T-cell (primary cell): ENCODE results near the gene ELOVL2. TPM values are rescaled to one million over a fixed set of nuclear protein-coding genes. Genes with fewer than 3 reads are reported as not detected.

Experiments used
- ATAC-seq, 4 experiments: fragments of 200-7000 bp in 3 of 4; fragments of 150-1000 bp in 1 of 4; cut with Tn5 transposase; replicated peaks in 1 of 4; 1 replicate in 3 of 4; 2 replicates in 1 of 4; pipeline ENCODE4 v1.10.0; 2021; ENCODE audit warnings: moderate library complexity in 3 of 4, mild to moderate bottlenecking in 2 of 4, moderate number of reproducible peaks in 1 of 4
- CTCF ChIA-PET, 2 donors: fragments of 300-600 bp; sonication (Branson Sonifier 250); formaldehyde crosslinking; loops; one replicate each; lab custom pipeline; 2022; ENCODE audit warnings: antibody characterized with exemption in 2 of 2; lab: Charles Lee
- POLR2A ChIA-PET, 2 donors: fragments of 300-600 bp; sonication (Branson Sonifier 250); formaldehyde crosslinking; loops; one replicate each; lab custom pipeline; 2022; ENCODE audit warnings: antibody characterized with exemption in 2 of 2; lab: Charles Lee
- DNase-seq, 35 experiments: peaks; one replicate each; pipeline versions ENCODE4 v3.0.0 to v3.0.0-alpha.2; 2013 to 2023
- H3K27ac ChIP-seq: one replicate; pipeline ENCODE4 v1.5.1; 2013; ENCODE audit warnings: low read length
- H3K27me3 ChIP-seq, 2 experiments: replicated peaks in 1 of 2; 1 replicate in 1 of 2; 2 replicates in 1 of 2; pipeline versions ENCODE4 v1.6.1 to v1.7.0; 2013; ENCODE audit warnings: low read length in 1 of 2, mixed read lengths in 1 of 2; ENCODE audit not compliant: control insufficient read depth in 2 of 2, insufficient read depth in 2 of 2; ENCODE audit errors: extremely low read depth in 1 of 2
- H3K36me3 ChIP-seq, 2 donors: 1 replicate in 1 of 2; 2 replicates in 1 of 2; pipeline versions ENCODE4 v1.6.1 to v1.7.0; 2013; ENCODE audit warnings: low read length in 1 of 2; ENCODE audit not compliant: control insufficient read depth in 2 of 2, insufficient read depth in 1 of 2; ENCODE audit errors: extremely low read depth in 1 of 2
- H3K4me1 ChIP-seq, 2 experiments: 1 replicate in 1 of 2; 2 replicates in 1 of 2; pipeline versions ENCODE4 v1.6.1 to v1.7.0; 2013; ENCODE audit warnings: low read length in 2 of 2, mixed read lengths in 1 of 2; ENCODE audit not compliant: insufficient read depth in 2 of 2, control insufficient read depth in 1 of 2; ENCODE audit errors: extremely low read depth in 1 of 2
- H3K4me3 ChIP-seq, 2 donors: 1 replicate in 1 of 2; 2 replicates in 1 of 2; pipeline versions ENCODE4 v1.5.1 to v1.7.0; 2013; ENCODE audit warnings: mild to moderate bottlenecking in 2 of 2, low read length in 1 of 2, moderate library complexity in 1 of 2; ENCODE audit not compliant: control insufficient read depth in 1 of 2; ENCODE audit errors: extremely low read depth in 1 of 2
- H3K9me3 ChIP-seq: 2 replicates; pipeline ENCODE4 v1.7.0; 2013
- H3K27ac Mint-ChIP-seq, 2 donors: one replicate each; pipeline ENCODE4 v1.8.0; 2020 to 2021; ENCODE audit warnings: mild to moderate bottlenecking in 2 of 2, mixed read lengths in 2 of 2
- H3K27me3 Mint-ChIP-seq, 2 donors: one replicate each; pipeline ENCODE4 v1.8.0; 2021 to 2022; ENCODE audit warnings: mixed read lengths in 2 of 2
- H3K36me3 Mint-ChIP-seq: one replicate; pipeline ENCODE4 v1.8.0; 2021; ENCODE audit warnings: mixed read lengths
- H3K4me1 Mint-ChIP-seq, 3 donors: one replicate each; pipeline ENCODE4 v1.8.0; 2020 to 2022; ENCODE audit warnings: mixed read lengths in 3 of 3, mild to moderate bottlenecking in 1 of 3
- H3K4me3 Mint-ChIP-seq, 3 donors: one replicate each; pipeline ENCODE4 v1.8.0; 2020 to 2022; ENCODE audit warnings: mild to moderate bottlenecking in 3 of 3, mixed read lengths in 3 of 3, moderate library complexity in 3 of 3
- H3K9me3 Mint-ChIP-seq, 3 donors: one replicate each; pipeline ENCODE4 v1.8.0; 2020 to 2022; ENCODE audit warnings: mixed read lengths in 3 of 3
- WGBS: methylation state at CpG from one replicate; pipeline ENCODE4 v1.1.5; 2013; ENCODE audit warnings: missing lambda C conversion rate; ENCODE audit not compliant: insufficient coverage; 5-methylcytosine and 5-hydroxymethylcytosine counted together
- total RNA-seq, 35 experiments: library from RNA in 6 of 35; stranded (reverse) in 6 of 35; fragments of 120-200 nt in 1 of 35; gene quantifications; one replicate each; pipeline versions ENCODE4 v1.2.1 to v1.2.4 and lab custom pipeline; 2013 to 2026

ELOVL2 gene
- total RNA-seq, 5 donors from 2014 or later (not counting 1 experiment from before 2014, with no cell fraction given), result 0.06 to 0.12 TPM; not detected in 3

DNA sequence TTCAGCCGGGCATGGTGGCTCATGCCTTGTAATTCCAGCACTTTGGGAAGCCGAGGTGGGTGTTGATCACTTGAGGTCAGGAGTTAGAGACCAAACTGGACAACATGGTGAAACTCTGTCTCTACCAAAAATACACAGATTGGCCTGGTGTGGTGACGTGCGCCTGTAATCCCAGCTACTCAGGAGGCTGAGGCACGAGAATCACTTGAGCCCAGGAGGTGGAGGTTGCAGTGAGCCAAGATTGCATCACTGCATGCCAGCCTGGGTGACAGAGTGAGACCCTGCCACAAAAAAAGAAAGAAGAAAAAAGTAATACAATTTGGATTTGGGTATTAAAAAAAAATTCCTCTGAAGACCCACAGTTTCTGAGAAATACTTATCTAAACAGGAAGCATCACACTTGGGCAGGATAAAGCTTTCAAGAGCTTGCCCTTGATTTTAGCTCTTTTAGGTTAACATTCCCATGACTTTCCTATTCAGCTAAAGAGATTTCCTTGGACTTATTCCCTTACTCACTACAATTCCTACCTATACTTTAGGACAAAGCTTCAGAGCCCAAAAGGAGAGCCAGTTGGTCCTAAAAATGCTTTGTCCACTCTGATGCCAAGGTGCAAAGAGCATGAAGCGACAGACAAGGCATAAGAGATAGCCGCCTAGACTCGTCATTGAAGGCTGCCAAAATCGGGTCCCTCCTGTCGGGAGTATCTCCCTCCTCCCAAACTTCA lies 1.9 kb downstream of the ELOVL2 start:
- peaks cover 6 to 13% (median 8%) of the 10 kb centered on the region in 3 donors for H3K4me1 Mint-ChIP-seq
- peak overlapping the region in 1 of 3 donors; percentile 59 for H3K4me3 Mint-ChIP-seq
- ATAC-seq (no peak), DNase-seq (no peak)
- no peaks in the 10 kb centered on the region for H3K36me3 Mint-ChIP-seq
- Histone ChIP-seq H3K27ac (no peak overlapping the region), H3K4me3 (no peak overlapping the region), H3K4me1 (peaks cover 2 to 9% of the 10 kb centered on the region in 2 experiments), H3K27me3 (peaks cover 13 to 22% of the 10 kb centered on the region in 2 experiments), H3K9me3 (peaks cover 3% of the 10 kb centered on the region), H3K36me3 (no peaks in the 10 kb centered on the region)
- whole genome bisulfite sequencing, result 52% methylated on average over 4 of the region's 10 CpGs
- H3K27ac Mint-ChIP-seq, result no peak overlapping the region
- H3K27me3 Mint-ChIP-seq, result peaks cover 52 to 55% of the 10 kb centered on the region in 2 donors
- no peaks in the 10 kb centered on the region for H3K9me3 Mint-ChIP-seq
- ChIA-PET CTCF (no interaction called here), POLR2A (no interaction called here)

DNA sequence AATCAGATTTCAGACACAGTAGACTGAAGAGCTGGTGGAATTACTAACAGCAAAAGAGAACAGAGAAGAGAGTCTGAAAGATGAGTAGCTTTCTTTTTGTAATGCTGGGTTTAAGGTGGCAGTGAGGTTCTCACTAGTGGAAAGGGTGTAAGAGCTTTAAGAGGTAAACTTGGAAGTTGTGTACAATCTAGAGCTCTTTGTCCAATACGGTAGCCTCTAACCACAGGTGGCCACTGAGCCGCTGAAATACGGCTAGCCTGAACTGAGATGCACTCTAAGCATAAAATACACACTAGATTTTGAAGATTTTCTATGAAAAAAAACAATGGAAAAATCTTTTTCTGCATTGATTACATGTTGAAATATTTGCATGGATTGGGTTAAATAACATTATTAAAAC lies 4.0 kb downstream of the ELOVL2 start:
- Mint-ChIP-seq H3K9me3 (no peaks in the 10 kb centered on the region), H3K4me1 (peaks cover 6 to 13% (median 8%) of the 10 kb centered on the region in 3 donors), H3K27ac (no peak overlapping the region), H3K4me3 (no peak overlapping the region), H3K27me3 (peaks cover 54 to 59% of the 10 kb centered on the region in 2 donors), H3K36me3 (no peaks in the 10 kb centered on the region)
- Histone ChIP-seq H3K36me3 (no peaks in the 10 kb centered on the region), H3K27me3 (peaks cover 17 to 20% of the 10 kb centered on the region in 2 experiments), H3K4me3 (no peak overlapping the region), H3K27ac (no peak overlapping the region), H3K4me1 (peaks cover 2 to 9% of the 10 kb centered on the region in 2 experiments), H3K9me3 (peaks cover 3% of the 10 kb centered on the region)
- no peak for DNase-seq
- no peak for ATAC-seq
- ChIA-PET CTCF (no interaction called here), POLR2A (no interaction called here)
- no CpG with 5 or more reads among the region's 3 CpGs for WGBS

- Mint-ChIP-seq H3K27ac (no peak overlapping the region), H3K9me3 (no peaks in the 10 kb centered on the region), H3K36me3 (no peaks in the 10 kb centered on the region), H3K4me1 (peaks cover 4 to 8% (median 6%) of the 10 kb centered on the region in 3 donors), H3K4me3 (no peak overlapping the region), H3K27me3 (peaks cover 49 to 59% of the 10 kb centered on the region in 2 donors)
- Histone ChIP-seq H3K27ac (no peak overlapping the region), H3K27me3 (peaks cover 17 to 18% of the 10 kb centered on the region in 2 experiments), H3K4me1 (peaks cover 2 to 3% of the 10 kb centered on the region in 2 experiments), H3K4me3 (no peak overlapping the region), H3K9me3 (peaks cover 3% of the 10 kb centered on the region), H3K36me3 (no peaks in the 10 kb centered on the region)
- DNase-seq (no peak), ATAC-seq (no peak)
- POLR2A ChIA-PET, result no interaction called here
- WGBS, result no CpG with 5 or more reads among the region's 1 CpG
- CTCF ChIA-PET, result no interaction called here
These were observed 5.1 kb downstream of the ELOVL2 start for GRCh38 chr6:11039040-11039439.

- Mint-ChIP-seq H3K27ac (no peak overlapping the region), H3K36me3 (no peaks in the 10 kb centered on the region), H3K4me1 (no peaks in the 10 kb centered on the region), H3K27me3 (peaks cover 43 to 51% of the 10 kb centered on the region in 2 donors), H3K4me3 (no peak overlapping the region), H3K9me3 (no peaks in the 10 kb centered on the region)
- WGBS, result no CpG with 5 or more reads among the region's 2 CpGs
- H3K4me3 ChIP-seq, result no peak overlapping the region
- ChIA-PET POLR2A (no interaction called here), CTCF (no interaction called here)
- no peaks in the 10 kb centered on the region for H3K36me3 ChIP-seq
- DNase-seq (no peak), ATAC-seq (no peak)
- H3K9me3 ChIP-seq, result peaks cover 3% of the 10 kb centered on the region
- no peak overlapping the region for H3K27ac ChIP-seq
- peaks cover 10 to 11% of the 10 kb centered on the region in 2 experiments for H3K27me3 ChIP-seq
- H3K4me1 ChIP-seq, result no peaks in the 10 kb centered on the region
These were observed 7.1 kb downstream of the ELOVL2 start for GRCh38 chr6:11036977-11037430.

DNA sequence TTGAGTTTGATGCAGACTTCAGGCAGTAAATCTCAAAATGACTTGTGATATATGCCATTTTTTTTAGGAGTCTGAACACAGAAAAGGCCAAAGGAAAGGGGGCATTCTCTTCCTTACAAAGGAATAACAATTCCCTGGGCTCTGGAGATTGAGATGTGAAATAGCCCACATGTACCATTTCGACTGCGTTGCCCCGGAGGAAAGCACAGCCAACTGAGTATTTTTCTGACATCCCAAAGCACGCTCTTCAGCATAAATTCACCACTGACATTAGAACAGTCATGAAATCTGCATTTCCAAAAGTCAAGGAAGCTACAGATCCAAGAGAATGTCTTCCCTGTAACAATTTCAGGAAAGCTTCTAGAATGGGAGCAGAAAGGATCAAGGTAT lies 7.8 kb downstream of the ELOVL2 start:
- H3K27me3 Mint-ChIP-seq, result peaks cover 45 to 52% of the 10 kb centered on the region in 2 donors
- Histone ChIP-seq H3K27ac (no peak overlapping the region), H3K9me3 (peaks cover 3% of the 10 kb centered on the region), H3K36me3 (no peaks in the 10 kb centered on the region), H3K4me3 (no peak overlapping the region), H3K27me3 (peaks cover 7 to 10% of the 10 kb centered on the region in 2 experiments), H3K4me1 (no peaks in the 10 kb centered on the region)
- no peak overlapping the region for H3K4me3 Mint-ChIP-seq
- DNase-seq, result no peak
- POLR2A ChIA-PET, result no interaction called here
- ATAC-seq, result no peak
- no CpG with 5 or more reads among the region's 4 CpGs for WGBS
- H3K36me3 Mint-ChIP-seq, result no peaks in the 10 kb centered on the region
- no peaks in the 10 kb centered on the region for H3K9me3 Mint-ChIP-seq
- CTCF ChIA-PET, result interaction anchor here in 1 of 2 donors (0.7 kb wide), 1 partner anchor 882 kb away, joined by 4 read pairs; no protein-coding TSS in a partner anchor
- no peaks in the 10 kb centered on the region for H3K4me1 Mint-ChIP-seq
- no peak overlapping the region for H3K27ac Mint-ChIP-seq

- CTCF ChIA-PET, result interaction anchor here in 1 of 2 donors (0.7 kb wide), 1 partner anchor 883 kb away, joined by 4 read pairs; no protein-coding TSS in a partner anchor
- H3K36me3 Mint-ChIP-seq, result no peaks in the 10 kb centered on the region
- DNase-seq (no peak), ATAC-seq (no peak)
- WGBS, result 20% methylated on average over 1 of the region's 7 CpGs
- POLR2A ChIA-PET, result no interaction called here
- no peaks in the 10 kb centered on the region for H3K9me3 Mint-ChIP-seq
- no peaks in the 10 kb centered on the region for H3K4me1 ChIP-seq
- peaks cover 7 to 9% of the 10 kb centered on the region in 2 experiments for H3K27me3 ChIP-seq
- H3K9me3 ChIP-seq, result no peaks in the 10 kb centered on the region
- H3K27ac ChIP-seq, result no peak overlapping the region
- peaks cover 43 to 50% of the 10 kb centered on the region in 2 donors for H3K27me3 Mint-ChIP-seq
- H3K36me3 ChIP-seq, result no peaks in the 10 kb centered on the region
- no peak overlapping the region for H3K4me3 ChIP-seq
- H3K4me3 Mint-ChIP-seq, result no peak overlapping the region
- no peak overlapping the region for H3K27ac Mint-ChIP-seq
- no peaks in the 10 kb centered on the region for H3K4me1 Mint-ChIP-seq
These were observed 8.3 kb downstream of the ELOVL2 start for GRCh38 chr6:11035616-11036350.
